Upper lobe of right lung (tissue), 1 donor: ENCODE data around the gene AP3S1. TPM values are rescaled to one million over a fixed set of nuclear protein-coding genes. Genes with fewer than 3 reads are reported as not detected.

Experiments used
- ATAC-seq: fragments of 200-7000 bp; cut with Tn5 transposase; one replicate; pipeline ENCODE4 v1.9.1; 2020; ENCODE audit warnings: mild to moderate bottlenecking, moderate library complexity
- DNase-seq: peaks from one replicate; pipeline ENCODE4 v3.0.0-alpha.2; 2020
- H3K27ac ChIP-seq: fragments of 200-600 bp; one replicate; pipeline ENCODE4 v1.8.0; 2022
- H3K27me3 ChIP-seq: fragments of 200-600 bp; one replicate; pipeline ENCODE4 v1.8.0; 2022; ENCODE audit warnings: mild to moderate bottlenecking
- H3K36me3 ChIP-seq: fragments of 200-600 bp; one replicate; pipeline ENCODE4 v1.8.0; 2022
- H3K4me1 ChIP-seq: fragments of 200-600 bp; one replicate; pipeline ENCODE4 v1.8.0; 2022
- H3K4me3 ChIP-seq: fragments of 200-600 bp; one replicate; pipeline ENCODE4 v1.8.0; 2022; ENCODE audit warnings: mild to moderate bottlenecking
- H3K9me3 ChIP-seq: fragments of 200-600 bp; one replicate; pipeline ENCODE4 v1.8.0; 2022
- intact Hi-C: fragments of 100-400 bp; cut with DNase I; formaldehyde crosslinking; loops from one replicate; pipeline ENCODE4 v1.11.0; 2022
- total RNA-seq: library from RNA; stranded (reverse); fragmentation: NEBNext Ultra II Directional; extraction: Animal tissue kit (Norgen Biotek cat#: 25700); gene quantifications from one replicate; pipeline ENCODE4 v1.2.1, GENCODE V29; 2021
- TF ChIP-seq, protein P1 (sequence below): fragments of 200-600 bp; IDR thresholded peaks from one replicate; pipeline ENCODE4 v1.8.0; 2022; ENCODE audit warnings: antibody characterized with exemption
- donor health status: DM: no; HTN: yes; CAD: no; lungs with severe emphysema.

AP3S1 gene
- total RNA-seq, 1 donor from 2014 or later, result 70.4 TPM

DNA sequence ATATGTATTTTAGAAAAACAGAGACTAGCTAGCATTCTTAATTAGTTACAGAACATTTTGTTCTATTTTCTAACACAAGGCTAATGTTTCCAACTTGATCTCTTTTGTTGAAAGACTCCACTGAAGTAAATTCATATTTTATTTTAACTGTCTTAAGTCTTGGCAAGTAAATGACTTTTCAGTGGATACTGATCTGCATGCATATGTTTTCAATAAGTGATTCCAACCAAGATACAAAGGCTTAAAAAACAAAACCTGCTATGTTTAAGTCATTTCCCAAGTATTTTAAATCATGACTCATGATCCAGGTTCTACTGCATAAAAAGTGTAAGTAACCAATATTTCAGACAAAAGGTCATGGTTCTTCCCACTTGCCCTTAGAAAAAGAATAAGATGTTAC lies 31.0 kb upstream of the AP3S1 start:
- DNase-seq, result no peak
- intact Hi-C loops, result no loop called here
- TF ChIP-seq, protein P1, sequence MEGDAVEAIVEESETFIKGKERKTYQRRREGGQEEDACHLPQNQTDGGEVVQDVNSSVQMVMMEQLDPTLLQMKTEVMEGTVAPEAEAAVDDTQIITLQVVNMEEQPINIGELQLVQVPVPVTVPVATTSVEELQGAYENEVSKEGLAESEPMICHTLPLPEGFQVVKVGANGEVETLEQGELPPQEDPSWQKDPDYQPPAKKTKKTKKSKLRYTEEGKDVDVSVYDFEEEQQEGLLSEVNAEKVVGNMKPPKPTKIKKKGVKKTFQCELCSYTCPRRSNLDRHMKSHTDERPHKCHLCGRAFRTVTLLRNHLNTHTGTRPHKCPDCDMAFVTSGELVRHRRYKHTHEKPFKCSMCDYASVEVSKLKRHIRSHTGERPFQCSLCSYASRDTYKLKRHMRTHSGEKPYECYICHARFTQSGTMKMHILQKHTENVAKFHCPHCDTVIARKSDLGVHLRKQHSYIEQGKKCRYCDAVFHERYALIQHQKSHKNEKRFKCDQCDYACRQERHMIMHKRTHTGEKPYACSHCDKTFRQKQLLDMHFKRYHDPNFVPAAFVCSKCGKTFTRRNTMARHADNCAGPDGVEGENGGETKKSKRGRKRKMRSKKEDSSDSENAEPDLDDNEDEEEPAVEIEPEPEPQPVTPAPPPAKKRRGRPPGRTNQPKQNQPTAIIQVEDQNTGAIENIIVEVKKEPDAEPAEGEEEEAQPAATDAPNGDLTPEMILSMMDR, result no peak
- Histone ChIP-seq H3K27me3 (peaks cover 23% of the 10 kb centered on the region), H3K36me3 (no peaks in the 10 kb centered on the region), H3K27ac (no peak overlapping the region), H3K9me3 (no peaks in the 10 kb centered on the region), H3K4me3 (no peak overlapping the region), H3K4me1 (no peaks in the 10 kb centered on the region)
- ATAC-seq, result no peak

DNA sequence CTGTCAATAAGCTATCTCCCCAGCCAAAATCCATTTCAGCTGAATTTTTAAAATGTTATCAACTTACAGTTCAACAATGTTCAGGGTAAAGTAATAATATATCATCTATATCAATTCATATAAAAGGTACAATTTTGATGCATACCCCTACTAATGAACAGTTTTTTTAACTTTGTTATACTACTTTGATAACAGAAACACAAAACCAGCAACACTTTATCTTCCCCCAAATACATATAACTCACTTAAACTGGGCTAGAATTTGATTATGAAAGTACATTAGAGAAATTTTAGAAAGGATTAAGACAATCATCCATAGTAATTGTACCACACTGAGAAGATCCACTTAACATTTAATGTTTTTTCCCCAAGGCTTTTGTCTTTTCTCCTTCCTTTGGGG lies 30.3 kb upstream of the AP3S1 start:
- Histone ChIP-seq H3K4me3 (no peak overlapping the region), H3K9me3 (no peaks in the 10 kb centered on the region), H3K4me1 (peaks cover under 1% of the 10 kb centered on the region), H3K36me3 (no peaks in the 10 kb centered on the region), H3K27me3 (peaks cover 30% of the 10 kb centered on the region), H3K27ac (no peak overlapping the region)
- DNase-seq (no peak), ATAC-seq (no peak)
- TF ChIP-seq, protein P1, result no peak
- intact Hi-C loops, result no loop called here

DNA sequence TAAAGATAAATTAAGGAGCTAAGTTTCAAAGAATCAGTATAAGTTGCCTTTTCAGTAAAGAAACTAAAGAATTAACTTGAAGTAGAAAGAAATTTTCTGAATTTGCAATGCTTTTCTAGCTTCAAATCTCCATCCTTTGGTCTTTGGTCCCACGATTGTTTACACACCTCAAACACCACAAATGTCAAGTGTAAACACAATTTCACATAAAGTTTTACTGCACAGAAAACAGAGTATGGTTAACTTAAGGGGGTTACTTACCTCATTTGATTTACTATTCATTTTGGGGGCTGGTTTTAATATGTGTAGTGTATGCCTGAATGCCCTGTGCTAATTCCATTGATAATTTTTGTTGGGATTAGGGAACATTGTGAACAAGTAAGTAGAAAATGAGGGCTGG lies 29.4 kb upstream of the AP3S1 start:
- Histone ChIP-seq H3K27ac (no peak overlapping the region), H3K27me3 (peaks cover 38% of the 10 kb centered on the region), H3K36me3 (no peaks in the 10 kb centered on the region), H3K9me3 (no peaks in the 10 kb centered on the region), H3K4me1 (peaks cover 3% of the 10 kb centered on the region), H3K4me3 (no peak overlapping the region)
- DNase-seq (no peak), ATAC-seq (no peak)
- intact Hi-C loops, result no loop called here
- TF ChIP-seq, protein P1, result no peak

DNA sequence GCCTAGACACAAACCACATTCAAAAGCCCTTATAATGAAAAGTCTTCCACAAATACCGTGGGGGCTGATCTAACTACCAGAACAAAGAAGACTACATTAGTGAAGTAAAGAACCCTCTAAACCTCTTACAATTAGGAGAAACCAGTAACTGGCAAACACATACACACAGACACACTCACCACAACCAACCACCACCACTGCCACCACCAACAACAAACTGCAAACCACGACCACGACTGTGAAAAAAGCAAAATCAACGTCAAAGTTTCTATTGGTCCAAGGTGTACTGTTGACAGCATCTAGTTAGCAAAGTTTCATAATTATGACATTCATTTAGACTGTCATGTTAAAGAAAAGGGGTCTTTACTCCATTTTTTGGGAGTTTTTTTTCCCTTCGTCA lies 28.0 kb upstream of the AP3S1 start:
- ATAC-seq, result no peak
- Histone ChIP-seq H3K9me3 (no peaks in the 10 kb centered on the region), H3K4me1 (peaks cover 3% of the 10 kb centered on the region), H3K4me3 (peak overlapping the region; percentile 54), H3K27ac (no peak overlapping the region), H3K36me3 (no peaks in the 10 kb centered on the region), H3K27me3 (peaks cover 40% of the 10 kb centered on the region)
- TF ChIP-seq, protein P1, result no peak
- DNase-seq, result no peak
- intact Hi-C loops, result no loop called here

DNA sequence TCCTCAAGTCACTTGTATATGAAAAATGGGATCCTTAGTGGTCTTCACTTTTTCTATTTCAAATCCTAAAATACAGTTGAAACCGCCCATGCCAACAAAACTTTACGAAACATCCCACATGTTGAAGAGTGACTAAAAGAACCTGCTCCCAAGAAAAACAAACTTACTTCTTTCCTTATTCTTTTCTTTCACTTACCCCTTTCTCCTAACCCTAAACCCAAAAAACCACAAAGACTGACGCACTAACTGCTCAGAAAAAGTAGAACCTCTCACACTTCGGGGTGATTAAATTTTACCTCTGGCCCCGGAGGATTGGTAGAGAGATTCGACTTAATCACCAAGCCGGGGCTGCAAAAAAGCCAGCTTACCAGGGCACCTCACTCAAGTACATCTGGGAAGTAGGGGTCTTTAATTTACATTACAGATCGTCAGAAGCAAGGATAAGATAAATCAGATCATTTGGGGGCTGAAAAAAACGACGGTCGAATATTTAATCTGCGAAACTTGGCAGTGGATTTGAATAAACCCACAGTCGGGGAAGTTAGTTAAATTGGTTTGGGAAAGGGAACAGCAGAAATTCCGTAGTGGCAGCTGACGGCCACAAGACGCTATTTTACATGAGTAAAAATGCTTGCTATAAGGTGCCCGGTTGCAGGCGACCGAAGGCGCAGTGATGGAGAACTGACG lies 26.6 kb upstream of the AP3S1 start:
- Histone ChIP-seq H3K9me3 (no peaks in the 10 kb centered on the region), H3K4me3 (peak overlapping the region; percentile 54), H3K4me1 (peaks cover 3% of the 10 kb centered on the region), H3K27me3 (peaks cover 40% of the 10 kb centered on the region), H3K36me3 (no peaks in the 10 kb centered on the region), H3K27ac (no peak overlapping the region)
- TF ChIP-seq, protein P1, result no peak
- intact Hi-C loops, result no loop called here
- DNase-seq, result no peak
- no peak for ATAC-seq
